ENCODE results near the gene HRAS. TPM values are rescaled to one million over a fixed set of nuclear protein-coding genes. Genes with fewer than 3 reads are reported as not detected.

The HRAS gene
- total RNA-seq, 1 donor from 2014 or later = 93.5 TPM

Small RNA genes within 50 kb of the gene (microRNA-seq; reads per million reads assigned to microRNA genes)
- 788 reads per million, percentile 79 among the genes with 10 or more reads in this experiment for gene MIR210

Other genes with a start within 250 kb of the HRAS start
- 23.2 and 25.1 TPM in 2 replicates for gene PGGHG, start 246.4 kb downstream of the HRAS start, total RNA-seq
- gene IFITM5, start 236.1 kb downstream of the HRAS start, total RNA-seq = not detected in 2 replicates
- 55.0 and 67.2 TPM in 2 replicates for gene IFITM2, start 227.8 kb downstream of the HRAS start, total RNA-seq
- 2.0 and 2.3 TPM in 2 replicates for gene IFITM1, start 221.5 kb downstream of the HRAS start, total RNA-seq
- gene IFITM3, start 214.7 kb downstream of the HRAS start, total RNA-seq = 156 and 165 TPM in 2 replicates
- 179 and 201 TPM in 2 replicates for gene B4GALNT4, start 166.1 kb downstream of the HRAS start, total RNA-seq
- 0.42 and 1.7 TPM in 2 replicates for gene PKP3, start 141.4 kb downstream of the HRAS start, total RNA-seq
- gene SIGIRR, start 120.6 kb downstream of the HRAS start, total RNA-seq = 14.5 and 15.9 TPM in 2 replicates
- not detected in 2 replicates for gene ANO9, start 93.6 kb downstream of the HRAS start, total RNA-seq
- 51.2 and 52.4 TPM in 2 replicates for gene PTDSS2, start 85.3 kb downstream of the HRAS start, total RNA-seq
- 69.2 and 71.1 TPM in 2 replicates for gene RNH1, start 28.3 kb downstream of the HRAS start, total RNA-seq
- 2.1 and 2.4 TPM in 2 replicates for gene LRRC56, start 2.0 kb upstream of the HRAS start, total RNA-seq
- gene LMNTD2, start 25.2 kb upstream of the HRAS start, total RNA-seq = 1.8 and 2.2 TPM in 2 replicates
- gene RASSF7, start 25.4 kb upstream of the HRAS start, total RNA-seq = 7.3 and 7.4 TPM in 2 replicates
- gene PHRF1, start 40.9 kb upstream of the HRAS start, total RNA-seq = 52.3 TPM in 2 replicates
- 10.2 and 11.4 TPM in 2 replicates for gene IRF7, start 80.4 kb upstream of the HRAS start, total RNA-seq
- not detected in 2 replicates for gene CDHR5, start 89.4 kb upstream of the HRAS start, total RNA-seq
- not detected in 2 replicates for gene SCT, start 91.6 kb upstream of the HRAS start, total RNA-seq
- gene DRD4, start 101.7 kb upstream of the HRAS start, total RNA-seq = 0.30 and 0.63 TPM in 2 replicates
- gene DEAF1, start 159.6 kb upstream of the HRAS start, total RNA-seq = 60.9 and 67.0 TPM in 2 replicates
- 19.9 and 26.8 TPM in 2 replicates for gene TMEM80, start 160.2 kb upstream of the HRAS start, total RNA-seq
- gene EPS8L2, start 170.7 kb upstream of the HRAS start, total RNA-seq = 2.6 and 3.9 TPM in 2 replicates
- 154 and 163 TPM in 2 replicates for gene TALDO1, start 211.9 kb upstream of the HRAS start, total RNA-seq
- gene GATD1, start 241.9 kb upstream of the HRAS start, total RNA-seq = 93.6 and 94.9 TPM in 2 replicates

Measured in neural crest cell (in vitro differentiated cells).